LNCAP (cell line): ENCODE results near the gene MRPL55.

Experiments
- CTCF ChIP-seq: fragments of 450-650 bp; IDR thresholded peaks from 2 replicates; pipeline ENCODE4 v1.5.1; 2017; ENCODE audit warnings: mild to moderate bottlenecking

The MRPL55 gene

DNA sequence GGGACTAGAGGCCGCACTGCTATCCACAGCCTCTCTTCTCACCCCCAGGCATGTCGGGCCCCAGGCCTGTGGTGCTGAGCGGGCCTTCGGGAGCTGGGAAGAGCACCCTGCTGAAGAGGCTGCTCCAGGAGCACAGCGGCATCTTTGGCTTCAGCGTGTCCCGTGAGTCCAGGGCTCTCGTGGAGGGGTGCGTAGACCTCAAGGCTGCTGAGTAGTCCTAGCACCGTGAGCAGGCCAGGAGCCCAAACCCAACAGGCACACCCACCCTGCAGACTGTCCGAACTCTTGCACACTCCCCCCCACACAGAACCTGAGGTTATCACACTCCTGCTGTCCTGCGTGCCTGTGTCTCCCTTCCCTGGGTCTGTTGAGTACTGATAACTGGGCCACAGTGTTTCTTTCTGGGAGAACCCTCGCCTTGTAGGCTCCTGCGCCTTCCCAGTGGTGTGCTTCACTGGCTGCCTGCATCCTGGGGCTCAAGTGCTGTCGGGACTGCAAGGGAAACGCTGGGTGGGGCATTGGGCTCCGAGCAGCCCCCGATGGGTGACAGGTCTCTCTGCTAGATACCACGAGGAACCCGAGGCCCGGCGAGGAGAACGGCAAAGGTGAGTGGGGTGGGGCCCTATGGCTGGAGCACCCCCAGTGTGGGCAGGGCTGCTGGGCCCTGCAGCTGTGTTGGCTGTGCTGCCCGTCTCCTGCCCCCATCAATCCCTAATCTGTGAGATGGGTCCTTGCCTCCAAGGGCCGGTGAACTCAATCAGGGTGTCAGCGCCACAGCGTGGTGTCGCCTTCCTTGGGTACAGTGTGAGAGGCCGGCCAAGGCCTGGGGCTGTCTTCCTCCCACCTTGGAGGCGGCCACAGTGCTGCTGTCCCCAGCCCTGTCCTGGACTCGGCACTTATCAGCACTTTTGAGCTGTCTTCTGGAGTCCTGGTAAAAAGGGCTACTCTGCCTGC is 36.6 kb upstream of the MRPL55 start:
- no peak for TF ChIP-seq CTCF

DNA sequence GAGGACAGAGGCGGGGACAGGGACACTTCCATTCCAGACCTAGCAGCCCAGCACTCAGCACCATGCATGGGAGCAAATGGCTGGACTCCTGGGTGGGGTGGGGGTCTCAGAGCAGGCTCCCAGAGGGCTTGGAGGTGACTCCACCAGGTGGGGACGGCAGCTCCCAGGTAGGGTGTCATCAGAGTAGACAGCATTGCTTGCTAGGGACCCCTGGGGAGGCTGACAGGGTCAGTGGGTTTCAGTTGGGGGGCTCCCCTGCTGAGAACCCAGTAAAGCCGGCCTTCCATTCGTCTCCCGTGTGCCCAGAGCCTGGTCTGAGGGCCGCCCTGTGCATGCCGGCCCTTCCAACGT is 35.9 kb upstream of the MRPL55 start:
- TF ChIP-seq CTCF, result no peak

DNA sequence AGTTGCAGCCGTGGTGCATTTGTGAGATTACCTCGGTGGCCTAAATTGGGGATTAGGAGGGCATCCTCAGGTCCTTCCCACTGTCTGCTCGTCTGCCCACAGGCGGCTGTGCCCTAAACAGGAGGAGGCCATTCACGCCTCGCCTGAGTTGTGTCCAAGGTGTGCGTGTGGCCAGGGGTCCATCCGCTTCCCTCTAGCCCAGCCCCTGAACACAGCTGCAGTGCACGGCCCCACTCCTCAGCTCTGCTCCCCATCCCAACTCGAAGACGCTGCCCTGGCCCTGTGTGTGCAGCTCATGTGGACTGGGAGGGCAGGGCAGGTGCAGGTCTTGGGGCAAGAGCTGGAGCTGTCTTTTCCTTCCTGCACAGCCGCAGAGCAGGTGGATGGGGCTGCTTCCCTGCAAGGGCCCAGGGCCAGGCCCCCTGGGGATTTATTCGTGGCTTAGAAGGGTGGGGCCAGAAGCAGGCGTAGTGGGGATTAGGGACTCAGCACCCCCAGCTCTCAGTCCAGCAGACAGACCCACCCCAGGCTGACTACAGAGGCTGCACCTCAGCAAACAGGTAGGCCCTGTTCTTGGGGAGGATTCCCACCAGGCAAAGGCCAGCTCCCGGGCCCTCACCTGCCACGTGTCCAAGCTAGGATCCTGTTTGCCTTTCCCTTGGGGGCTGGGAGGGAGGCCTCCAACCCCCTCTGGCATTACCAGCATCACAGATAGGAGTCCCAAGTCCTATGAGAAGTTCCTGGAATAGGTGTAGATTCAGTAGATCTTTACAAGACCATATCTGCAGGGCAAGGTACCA is 35.3 kb upstream of the MRPL55 start:
- no peak for TF ChIP-seq CTCF

- no peak for TF ChIP-seq CTCF
These were observed 34.5 kb upstream of the MRPL55 start for GRCh38 chr1:228143480-228144192.

DNA sequence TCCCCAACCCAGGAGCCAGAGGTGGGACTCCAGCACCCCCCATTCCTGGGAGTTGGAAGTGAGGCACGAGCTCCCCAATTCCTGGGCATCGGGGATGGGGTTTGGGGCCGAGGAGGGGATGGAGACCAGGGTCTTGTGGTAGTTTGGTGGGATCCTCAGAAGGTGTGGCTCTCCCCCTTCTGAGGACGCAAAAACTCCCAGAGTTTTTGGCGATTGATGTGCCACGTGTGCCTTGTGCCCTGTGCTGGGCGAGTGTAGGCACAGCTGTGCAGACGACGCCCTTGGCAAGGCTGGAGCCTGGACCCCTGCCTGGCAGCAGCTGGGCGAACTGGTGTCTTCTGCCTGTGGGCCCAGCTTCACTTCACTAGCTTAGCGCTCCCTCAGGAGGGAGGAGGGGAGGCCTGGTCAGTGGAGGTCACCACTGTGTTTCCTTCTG is 33.6 kb upstream of the MRPL55 start:
- TF ChIP-seq CTCF, result no peak

DNA sequence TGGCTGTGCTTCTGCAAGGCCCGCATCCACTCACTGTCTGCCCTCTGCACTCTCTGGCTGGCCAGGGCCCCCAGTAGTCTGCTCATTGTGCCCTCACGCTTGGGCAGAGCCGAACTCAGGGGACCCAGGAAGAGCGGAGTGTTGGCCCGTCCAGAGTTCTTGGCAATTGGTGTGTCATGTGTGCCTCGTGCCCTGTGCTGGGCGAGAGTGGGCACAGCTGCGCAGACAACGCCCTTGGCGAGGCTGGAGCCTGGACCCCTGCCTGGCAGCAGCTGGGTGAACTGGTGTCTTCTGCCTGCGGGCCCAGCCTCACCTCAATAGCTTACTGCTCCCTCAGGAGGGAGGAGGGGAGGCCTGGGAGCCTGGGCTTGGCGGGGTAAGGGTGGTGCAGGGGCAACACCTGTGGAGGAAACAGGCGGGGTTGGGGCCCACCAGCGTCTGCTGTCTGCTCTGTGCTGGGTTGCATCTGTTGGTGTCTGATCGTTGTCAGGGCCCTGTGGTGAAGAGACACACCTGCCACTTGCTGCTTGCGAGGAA is 33.1 kb upstream of the MRPL55 start:
- no peak for TF ChIP-seq CTCF
